Fibroblast of lung (primary cell): Measurements from ENCODE around the gene NRG4. TPM values are rescaled to one million over a fixed set of nuclear protein-coding genes. Genes with fewer than 3 reads are reported as not detected.

Experiments
- DNase-seq, 2 donors: peaks; one replicate each; pipeline versions ENCODE4 v3.0.0 to v3.0.0-alpha.2; 2010; ENCODE audit warnings: low read depth in 2 of 2
- H2AFZ ChIP-seq: 2 replicates; pipeline ENCODE4 v1.5.1; 2012; ENCODE audit warnings: low read length, control low read depth, inconsistent platforms
- H3K27ac ChIP-seq: 2 replicates; pipeline ENCODE4 v1.5.1; 2011; ENCODE audit warnings: low read length, control low read depth; ENCODE audit not compliant: insufficient read depth
- H3K27me3 ChIP-seq: 2 replicates; pipeline ENCODE4 v1.5.1; 2011; ENCODE audit warnings: mild to moderate bottlenecking, low read length; ENCODE audit not compliant: control insufficient read depth, insufficient read depth
- H3K36me3 ChIP-seq: 2 replicates; pipeline ENCODE4 v1.5.1; 2011; ENCODE audit warnings: low read length; ENCODE audit not compliant: control insufficient read depth, insufficient read depth
- H3K4me1 ChIP-seq: 2 replicates; pipeline ENCODE4 v1.5.1; 2011; ENCODE audit warnings: low read length; ENCODE audit not compliant: control insufficient read depth, insufficient read depth; ENCODE audit errors: extremely low read depth
- H3K4me2 ChIP-seq: 2 replicates; pipeline ENCODE4 v1.5.1; 2011; ENCODE audit warnings: low read length, control low read depth; ENCODE audit not compliant: insufficient read depth; ENCODE audit errors: extremely low read depth
- H3K4me3 ChIP-seq, 4 experiments: fragments of 200-600 bp in 1 of 4; sonication (generic) in 1 of 4; replicated peaks in 1 of 4; 2 replicates each; pipeline ENCODE4 v1.5.1; 2011 to 2016; ENCODE audit warnings: low read length in 4 of 4, low read depth in 3 of 4, mild to moderate bottlenecking in 3 of 4, control low read depth in 2 of 4, inconsistent platforms in 1 of 4, mixed read lengths in 1 of 4; ENCODE audit not compliant: insufficient read depth in 1 of 4; ENCODE audit errors: control extremely low read depth in 1 of 4
- H3K79me2 ChIP-seq: 2 replicates; pipeline ENCODE4 v1.5.1; 2012; ENCODE audit warnings: mild to moderate bottlenecking, low read length, inconsistent platforms; ENCODE audit not compliant: control insufficient read depth, insufficient read depth
- H3K9ac ChIP-seq: 2 replicates; pipeline ENCODE4 v1.5.1; 2011; ENCODE audit warnings: mild to moderate bottlenecking, low read length, control low read depth; ENCODE audit not compliant: insufficient read depth
- H3K9me3 ChIP-seq: 2 replicates; pipeline ENCODE4 v1.5.1; 2012; ENCODE audit warnings: low read depth, low read length; ENCODE audit not compliant: control insufficient read depth, insufficient read depth
- H4K20me1 ChIP-seq: 2 replicates; pipeline ENCODE4 v1.5.1; 2011; ENCODE audit warnings: low read length; ENCODE audit not compliant: control insufficient read depth, insufficient read depth; ENCODE audit errors: extremely low read depth
- EZH2 ChIP-seq: IDR thresholded peaks from 2 replicates; pipeline ENCODE4 v1.5.1; 2012; ENCODE audit warnings: low read length, control low read depth, mild to moderate bottlenecking; ENCODE audit errors: missing control alignments
- polyA plus RNA-seq, 2 donors: library from polyadenylated mRNA; depleted of rRNA in 1 of 2; stranded (reverse) in 1 of 2; unstranded in 1 of 2; fragments of >200 nt; gene quantifications; 2 replicates each; pipeline ENCODE4 v1.2.1, GENCODE V29; 2011 to 2012; ENCODE audit warnings: missing spikeins in 1 of 2
- total RNA-seq: library from RNA; depleted of rRNA; stranded (reverse); fragments of >200 nt; gene quantifications from 2 replicates; pipeline ENCODE4 v1.2.1, GENCODE V29; 2014
- TF ChIP-seq, protein P1 (sequence below), 2 donors: IDR thresholded peaks in 1 of 2; conservative IDR thresholded peaks in 1 of 2; 1 replicate in 1 of 2; 2 replicates in 1 of 2; pipeline ENCODE4 v1.5.1; 2011 to 2012; ENCODE audit warnings: low read length in 2 of 2, control low read depth in 1 of 2, inconsistent platforms in 1 of 2, low read depth in 1 of 2, mild to moderate bottlenecking in 1 of 2

The NRG4 gene
- total and polyA plus RNA-seq, 2 donors (not counting 1 experiment from before 2014, with no cell fraction given), result 0.01 TPM; not detected in 1

GRCh38 chr15:75945953-75946352, 66.3 kb downstream of the NRG4 start:
- Histone ChIP-seq H3K4me2 (no peak overlapping the region), H3K4me1 (peaks cover 4% of the 10 kb centered on the region), H3K4me3 (no peak overlapping the region), H3K27me3 (no peaks in the 10 kb centered on the region), H3K79me2 (no peaks in the 10 kb centered on the region), H3K9me3 (no peaks in the 10 kb centered on the region), H3K36me3 (no peaks in the 10 kb centered on the region), H2AFZ (no peak overlapping the region), H3K27ac (no peak overlapping the region), H3K9ac (no peak overlapping the region), H4K20me1 (no peaks in the 10 kb centered on the region)
- peak; percentile 67 to 85 for DNase-seq
- no peak for TF ChIP-seq EZH2
- TF ChIP-seq, protein P1, sequence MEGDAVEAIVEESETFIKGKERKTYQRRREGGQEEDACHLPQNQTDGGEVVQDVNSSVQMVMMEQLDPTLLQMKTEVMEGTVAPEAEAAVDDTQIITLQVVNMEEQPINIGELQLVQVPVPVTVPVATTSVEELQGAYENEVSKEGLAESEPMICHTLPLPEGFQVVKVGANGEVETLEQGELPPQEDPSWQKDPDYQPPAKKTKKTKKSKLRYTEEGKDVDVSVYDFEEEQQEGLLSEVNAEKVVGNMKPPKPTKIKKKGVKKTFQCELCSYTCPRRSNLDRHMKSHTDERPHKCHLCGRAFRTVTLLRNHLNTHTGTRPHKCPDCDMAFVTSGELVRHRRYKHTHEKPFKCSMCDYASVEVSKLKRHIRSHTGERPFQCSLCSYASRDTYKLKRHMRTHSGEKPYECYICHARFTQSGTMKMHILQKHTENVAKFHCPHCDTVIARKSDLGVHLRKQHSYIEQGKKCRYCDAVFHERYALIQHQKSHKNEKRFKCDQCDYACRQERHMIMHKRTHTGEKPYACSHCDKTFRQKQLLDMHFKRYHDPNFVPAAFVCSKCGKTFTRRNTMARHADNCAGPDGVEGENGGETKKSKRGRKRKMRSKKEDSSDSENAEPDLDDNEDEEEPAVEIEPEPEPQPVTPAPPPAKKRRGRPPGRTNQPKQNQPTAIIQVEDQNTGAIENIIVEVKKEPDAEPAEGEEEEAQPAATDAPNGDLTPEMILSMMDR (conservative IDR thresholded peaks at IDR 0.05 in 1 of 2, IDR thresholded peaks at IDR 0.05 in 1 of 2; ENCODE audit: low read depth in 1 of 2, low read length in 2 of 2), result no peak

DNA sequence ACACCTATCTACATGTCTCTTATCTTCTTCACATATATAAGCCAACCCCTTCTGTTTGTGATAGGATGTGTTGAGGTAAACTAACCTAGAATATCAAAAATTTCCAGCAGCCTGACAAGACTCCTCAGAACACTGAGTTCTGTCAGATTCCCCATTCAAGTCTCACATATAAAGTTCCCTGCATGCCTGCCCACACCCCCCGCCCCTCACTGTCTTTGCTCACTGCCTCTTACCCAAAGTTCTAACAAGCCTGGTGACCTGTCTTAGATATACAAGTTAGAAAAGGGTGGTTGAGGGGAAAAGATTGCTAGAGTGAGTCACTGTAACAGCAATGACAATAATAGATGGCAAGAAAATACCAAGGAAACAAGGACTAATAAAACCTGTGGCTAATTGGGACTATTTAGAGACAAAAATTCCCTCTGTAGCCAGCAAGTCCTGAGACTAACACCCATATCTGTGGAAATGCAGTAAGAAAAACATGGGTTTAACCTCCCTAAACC, 68.5 kb downstream of the NRG4 start:
- Histone ChIP-seq H3K79me2 (no peaks in the 10 kb centered on the region), H3K4me3 (no peak overlapping the region), H3K9me3 (no peaks in the 10 kb centered on the region), H4K20me1 (no peaks in the 10 kb centered on the region), H3K27me3 (no peaks in the 10 kb centered on the region), H3K4me1 (peaks cover 4% of the 10 kb centered on the region), H3K36me3 (no peaks in the 10 kb centered on the region), H3K27ac (no peak overlapping the region), H3K4me2 (no peak overlapping the region), H3K9ac (no peak overlapping the region), H2AFZ (no peak overlapping the region)
- TF ChIP-seq, protein P1 (conservative IDR thresholded peaks at IDR 0.05 in 1 of 2, IDR thresholded peaks at IDR 0.05 in 1 of 2; ENCODE audit: low read depth in 1 of 2, low read length in 2 of 2), result no peak
- TF ChIP-seq EZH2, result no peak
- DNase-seq, result peak in 1 of 2 donors; percentile 48

DNA sequence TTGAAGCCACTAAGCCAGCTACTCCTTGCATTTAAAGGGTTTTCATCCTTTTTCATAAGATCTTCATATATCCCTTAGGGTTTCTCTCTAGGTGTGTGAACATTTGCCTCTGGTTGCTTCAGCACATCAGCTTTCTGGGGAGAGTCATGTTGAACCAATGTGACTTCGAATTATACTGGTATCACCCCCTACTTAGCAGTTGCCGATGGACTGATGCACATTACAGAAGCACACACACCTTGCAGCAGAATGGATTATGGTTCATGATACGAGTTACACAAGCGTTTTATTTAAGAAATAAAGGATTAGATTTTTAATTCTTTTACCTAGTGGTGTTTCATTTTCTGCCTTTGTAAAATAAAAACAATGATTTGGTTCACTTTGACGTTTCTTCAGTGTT, 69.0 kb downstream of the NRG4 start:
- no peak for TF ChIP-seq EZH2
- TF ChIP-seq, protein P1 (conservative IDR thresholded peaks at IDR 0.05 in 1 of 2, IDR thresholded peaks at IDR 0.05 in 1 of 2; ENCODE audit: low read depth in 1 of 2, low read length in 2 of 2), result no peak
- no peak for DNase-seq
- Histone ChIP-seq H3K4me3 (no peak overlapping the region), H3K27ac (no peak overlapping the region), H3K27me3 (no peaks in the 10 kb centered on the region), H3K4me1 (peaks cover 4% of the 10 kb centered on the region), H3K9me3 (no peaks in the 10 kb centered on the region), H2AFZ (no peak overlapping the region), H3K9ac (no peak overlapping the region), H3K4me2 (no peak overlapping the region), H3K79me2 (no peaks in the 10 kb centered on the region), H4K20me1 (no peaks in the 10 kb centered on the region), H3K36me3 (no peaks in the 10 kb centered on the region)
